GM12878 (cell line): ENCODE data around the gene ASPG. TPM values are rescaled to one million over a fixed set of nuclear protein-coding genes. Genes with fewer than 3 reads are reported as not detected.

ENCODE experiments used
- ATAC-seq: fragments of 200-7000 bp; cut with Tn5 transposase; 3 replicates; pipeline ENCODE4 v1.9.1; 2020; ENCODE audit warnings: mild to moderate bottlenecking, moderate library complexity
- BruUV-seq: library from RNA; stranded (reverse); fragments of 400-500 nt; replicated peaks from 2 replicates; lab custom pipeline; 2021; lab: Mats Ljungman, UMichigan
- CTCF ChIA-PET: fragments of 300-600 bp; sonication (Branson Sonifier 250); formaldehyde crosslinking; extraction: SDS; loops from one replicate; lab custom pipeline; 2021; ENCODE audit warnings: inconsistent platforms; lab: Yijun Ruan, JAX
- POLR2A ChIA-PET: fragments of 350-600 bp; formaldehyde crosslinking; extraction: SDS; loops from one replicate; lab custom pipeline; 2021; ENCODE audit warnings: inconsistent platforms; lab: Charles Lee
- RAD21 ChIA-PET: fragments of 300-600 bp; sonication (Branson Sonifier 250); formaldehyde crosslinking; loops from one replicate; lab custom pipeline; 2023; ENCODE audit warnings: antibody characterized with exemption; ENCODE audit not compliant: unreplicated experiment; lab: Charles Lee
- SMC1A ChIA-PET: fragments of 300-600 bp; sonication (Branson Sonifier 250); formaldehyde crosslinking; loops from one replicate; lab custom pipeline; 2023; ENCODE audit not compliant: unreplicated experiment, uncharacterized antibody; lab: Charles Lee
- DNase-seq: peaks from one replicate; pipeline ENCODE4 v3.0.0-alpha.2; 2011; ENCODE audit warnings: low read depth, low spot score
- FAIRE-seq: peaks from 3 replicates; lab custom pipeline; 2011; peaks lifted over from hg19 to GRCh38; lab: Jason Lieb, UNC
- H2AFZ ChIP-seq: 2 replicates; pipeline ENCODE4 v1.6.0; 2011; ENCODE audit warnings: low read depth, low read length, control low read depth; ENCODE audit not compliant: control insufficient read depth
- H3K27ac ChIP-seq: 2 replicates; pipeline ENCODE4 v1.5.1; 2011; ENCODE audit warnings: control low read depth; ENCODE audit not compliant: control insufficient read depth, insufficient read depth
- H3K27me3 ChIP-seq, 2 experiments: replicated peaks in 1 of 2; 2 replicates each; pipeline versions ENCODE4 v1.6.0 to v1.6.1; 2011; ENCODE audit warnings: low read length in 1 of 2; ENCODE audit not compliant: control insufficient read depth in 2 of 2, insufficient read depth in 2 of 2
- H3K36me3 ChIP-seq, 2 experiments: 2 replicates each; pipeline ENCODE4 v1.5.1; 2011; ENCODE audit warnings: low read length in 1 of 2; ENCODE audit not compliant: control insufficient read depth in 2 of 2, insufficient read depth in 2 of 2
- H3K4me1 ChIP-seq: 2 replicates; pipeline ENCODE4 v1.6.1; 2011; ENCODE audit warnings: mild to moderate bottlenecking, low read length, moderate library complexity, mixed read lengths; ENCODE audit not compliant: control insufficient read depth, insufficient read depth
- H3K4me2 ChIP-seq: 2 replicates; pipeline ENCODE4 v1.6.0; 2011; ENCODE audit warnings: control low read depth; ENCODE audit not compliant: control insufficient read depth, insufficient read depth
- H3K4me3 ChIP-seq: fragments of 200-600 bp; sonication (generic); 2 replicates; pipeline ENCODE4 v1.5.1; 2016
- H3K79me2 ChIP-seq: 2 replicates; pipeline ENCODE4 v1.6.0; 2011; ENCODE audit warnings: low read length; ENCODE audit not compliant: control insufficient read depth, insufficient read depth
- H3K9ac ChIP-seq: 2 replicates; pipeline ENCODE4 v1.8.0; 2011; ENCODE audit warnings: low read length, control low read depth, mixed read lengths; ENCODE audit not compliant: control insufficient read depth, insufficient read depth
- H3K9me3 ChIP-seq: replicated peaks from 3 replicates; pipeline ENCODE4 v1.5.1; 2011; ENCODE audit warnings: mild to moderate bottlenecking, low read length; ENCODE audit not compliant: control insufficient read depth, insufficient read depth
- H4K20me1 ChIP-seq: 2 replicates; pipeline ENCODE4 v1.6.0; 2011; ENCODE audit not compliant: control insufficient read depth, insufficient read depth
- CBX5 ChIP-seq: sonication (generic); IDR thresholded peaks from 2 replicates; pipeline ENCODE4 v1.6.1; 2016; ENCODE audit warnings: low read depth, moderate library complexity, mild to moderate bottlenecking, inconsistent platforms
- CEBPB ChIP-seq, 2 experiments: fragments of 150-350 bp in 1 of 2; IDR thresholded peaks; 2 replicates each; pipeline ENCODE4 v1.6.1; 2012 to 2014; ENCODE audit warnings: low read depth in 2 of 2, low read length in 2 of 2, borderline replicate concordance in 1 of 2, inconsistent platforms in 1 of 2
- CHD1 ChIP-seq: IDR thresholded peaks from 2 replicates; pipeline ENCODE4 v1.6.1; 2012; ENCODE audit warnings: low read depth, low read length, improper control_type of control experiment
- CREM ChIP-seq: IDR thresholded peaks from 2 replicates; pipeline ENCODE4 v1.6.1; 2014; ENCODE audit warnings: antibody characterized with exemption, low read depth
- ESRRA ChIP-seq: IDR thresholded peaks from 2 replicates; pipeline ENCODE4 v1.6.1; 2012; ENCODE audit warnings: mild to moderate bottlenecking, low read length, improper control_type of control experiment
- FOS ChIP-seq: IDR thresholded peaks from 3 replicates; pipeline ENCODE4 v1.6.1; 2011; ENCODE audit warnings: borderline replicate concordance; ENCODE audit not compliant: insufficient read length; ENCODE audit errors: extremely low read depth
- FOXK2 ChIP-seq: fragments of 450-650 bp; IDR thresholded peaks from 2 replicates; pipeline ENCODE4 v1.6.1; 2017; ENCODE audit warnings: mild to moderate bottlenecking, moderate library complexity
- MTA2 ChIP-seq: fragments of 450-650 bp; IDR thresholded peaks from 2 replicates; pipeline ENCODE4 v1.6.1; 2016; ENCODE audit warnings: low read depth, mild to moderate bottlenecking, moderate library complexity
- MTA3 ChIP-seq: IDR thresholded peaks from 2 replicates; pipeline ENCODE4 v1.6.1; 2012; ENCODE audit warnings: low read length, inconsistent platforms, borderline replicate concordance
- POLR2A ChIP-seq: IDR thresholded peaks from 2 replicates; pipeline ENCODE4 v1.6.1; 2011; ENCODE audit warnings: low read depth, mild to moderate bottlenecking, low read length
- RB1 ChIP-seq: fragments of 450-650 bp; formaldehyde crosslinking; IDR thresholded peaks from 2 replicates; pipeline ENCODE4 v1.6.1; 2017; ENCODE audit warnings: mild to moderate bottlenecking, borderline replicate concordance
- RELA ChIP-seq: fragments of 450-650 bp; IDR thresholded peaks from 2 replicates; pipeline ENCODE4 v1.8.0; 2014; ENCODE audit warnings: borderline replicate concordance; ENCODE audit not compliant: partially characterized antibody
- SIN3A ChIP-seq: IDR thresholded peaks from 2 replicates; pipeline ENCODE4 v1.6.1; 2012; ENCODE audit warnings: low read depth, low read length, improper control_type of control experiment
- SMAD1 ChIP-seq: fragments of 450-650 bp; IDR thresholded peaks from 2 replicates; pipeline ENCODE4 v1.6.1; 2018; ENCODE audit warnings: mild to moderate bottlenecking, low read depth; ENCODE audit not compliant: partially characterized antibody
- SP1 ChIP-seq: IDR thresholded peaks from one replicate; pipeline ENCODE4 v1.6.1; 2011; ENCODE audit warnings: low read depth, low read length
- TAF1 ChIP-seq: IDR thresholded peaks from 2 replicates; pipeline ENCODE4 v1.6.1; 2011; ENCODE audit warnings: mild to moderate bottlenecking, low read depth, low read length, borderline replicate concordance
- ZNF24 ChIP-seq: fragments of 450-650 bp; IDR thresholded peaks from 2 replicates; pipeline ENCODE4 v1.6.1; 2017; ENCODE audit warnings: antibody characterized with exemption, mild to moderate bottlenecking
- WGBS: methylation state at CpG from one replicate; pipeline ENCODE4 v1.1.6; 2016; ENCODE audit warnings: low lambda C conversion rate; ENCODE audit not compliant: insufficient replicate concordance, insufficient coverage; ENCODE audit errors: missing lambda C conversion rate; 5-methylcytosine and 5-hydroxymethylcytosine counted together
- in situ Hi-C: fragments of 300-500 bp; cut with MboI; formaldehyde crosslinking; loops from 9 replicates; pipeline ENCODE4 v1.14.3; 2018; ENCODE audit warnings: mixed read lengths
- intact Hi-C: fragments of 100-400 bp; cut with micrococcal nuclease; formaldehyde crosslinking; loops from one replicate; pipeline ENCODE4 v1.14.2; 2022; ENCODE audit not compliant: unreplicated experiment
- polyA plus RNA-seq, 11 experiments: library from polyadenylated mRNA; depleted of rRNA in 4 of 11; unstranded in 6 of 11; stranded (reverse) in 5 of 11; fragments of >200 nt; fragmentation: Nextera tagmentation in 4 of 11; fragmentation: Illumina TruSeq in 1 of 11; extraction: Ambion mirVana in 4 of 11; extraction: Trizol in 1 of 11; gene quantifications; 1 replicate in 1 of 11; 2 replicates in 10 of 11; pipeline versions ENCODE4 v1.2.1 to v1.2.3, GENCODE V29; 2011 to 2016; ENCODE audit warnings: inconsistent platforms in 2 of 11, missing spikeins in 2 of 11, low read depth in 1 of 11
- total RNA-seq, 4 experiments: library from RNA; depleted of rRNA in 3 of 4; stranded (reverse); fragments of >200 nt in 3 of 4; fragmentation: Illumina TruSeq in 1 of 4; extraction: Trizol in 1 of 4; gene quantifications; 2 replicates each; pipeline versions ENCODE4 v1.2.1 to v1.2.3, GENCODE V29; 2013 to 2021
- TF ChIP-seq, protein P1 (sequence below): IDR thresholded peaks from 2 replicates; pipeline ENCODE4 v1.6.1; 2012; ENCODE audit warnings: low read depth, low read length, improper control_type of control experiment
- TF ChIP-seq, protein P2 (sequence below): IDR thresholded peaks from 2 replicates; pipeline ENCODE4 v1.6.1; 2011; ENCODE audit warnings: borderline replicate concordance, low read depth, mild to moderate bottlenecking, moderate library complexity, low read length; ENCODE audit not compliant: insufficient read depth, poor library complexity, severe bottlenecking

ASPG gene
- total and polyA plus RNA-seq, 10 of the 15 experiments (the other 5 are each of a cell fraction or from before 2014, with no cell fraction given) = not detected

DNA sequence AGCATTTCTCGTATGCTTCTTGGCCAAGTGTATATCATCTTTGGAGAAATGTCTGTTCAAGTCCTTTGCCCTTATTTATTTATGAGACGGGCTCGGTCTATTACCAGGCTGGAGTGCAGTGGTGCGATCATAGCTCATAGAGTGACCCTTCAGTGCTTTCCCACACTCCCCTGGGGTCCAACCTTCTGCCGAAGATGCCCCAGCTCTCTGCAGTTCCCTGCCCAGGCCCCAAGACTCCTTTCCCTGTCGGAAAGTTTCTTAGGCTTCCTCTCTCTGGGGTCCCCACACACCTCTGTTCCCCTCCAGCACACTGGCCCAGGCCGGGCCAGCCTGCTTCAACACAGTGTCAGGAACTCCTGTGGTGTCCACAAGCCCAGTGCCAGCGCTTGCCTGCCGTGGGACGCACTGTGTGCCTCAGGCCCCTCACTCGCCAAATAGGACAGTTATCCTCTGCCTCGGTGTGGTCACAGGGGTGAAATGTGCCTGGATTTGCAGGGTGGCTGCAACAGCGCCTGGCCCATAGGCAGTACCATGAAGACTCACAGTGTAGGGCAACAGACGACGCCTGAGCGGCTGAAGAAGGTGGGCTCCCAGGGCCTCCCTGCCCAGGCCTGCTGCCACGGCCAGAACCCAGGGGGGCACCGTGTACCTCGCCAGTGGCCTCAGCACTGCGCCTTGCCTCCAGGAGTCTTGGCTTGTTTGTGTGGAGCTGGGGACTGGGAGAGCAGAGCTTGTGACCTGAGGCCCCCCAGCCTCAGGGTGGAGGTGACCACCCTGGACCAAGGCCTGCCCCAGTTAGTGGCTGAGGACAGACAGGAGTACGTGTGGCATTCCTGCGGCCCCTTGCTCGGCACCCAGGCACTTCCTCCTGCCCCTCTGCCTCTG lies 4.9 kb upstream of the ASPG start (continued):
- TF ChIP-seq SP1 (no peak), CREM (no peak), CEBPB (IDR thresholded peaks at IDR 0.05; ENCODE audit: borderline replicate concordance in 1 of 2, low read depth in 2 of 2, low read length in 2 of 2) (no peak), MTA2 (no peak)

DNA sequence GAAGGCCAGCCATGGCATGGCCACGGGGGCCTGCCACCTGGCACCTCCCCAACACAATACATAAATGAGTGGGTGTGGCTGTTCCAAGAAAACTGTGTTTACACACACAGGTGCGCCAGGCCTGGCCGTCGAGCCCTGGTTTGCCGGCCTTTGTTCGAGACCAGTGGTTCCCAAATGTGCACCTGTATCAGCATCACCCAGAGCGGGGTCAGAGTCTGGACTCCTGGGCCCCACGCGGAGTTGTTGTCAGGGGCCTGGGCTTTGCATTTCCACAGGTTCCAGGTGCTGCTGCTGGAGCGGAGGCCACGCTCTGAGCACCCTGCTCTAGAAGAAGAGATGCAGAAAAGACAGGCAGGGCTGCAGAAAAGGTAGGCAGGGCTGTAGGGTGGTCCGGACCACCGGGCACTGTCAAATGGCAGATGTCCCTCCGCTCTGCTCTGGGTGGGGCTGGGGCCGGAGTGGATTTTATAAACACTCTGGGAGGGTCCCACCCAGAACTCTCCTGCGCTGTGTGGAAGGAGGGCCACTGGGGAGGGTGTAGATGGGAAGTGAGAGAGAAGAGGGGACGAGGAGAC lies 4.2 kb upstream of the ASPG start:
- ChIA-PET SMC1A (no interaction called here), CTCF (no interaction called here), RAD21 (no interaction called here), POLR2A (no interaction called here)
- Histone ChIP-seq H3K79me2 (no peaks in the 10 kb centered on the region), H4K20me1 (no peaks in the 10 kb centered on the region), H2AFZ (no peak overlapping the region), H3K27me3 (no peaks in the 10 kb centered on the region), H3K9me3 (no peaks in the 10 kb centered on the region), H3K4me3 (no peak overlapping the region), H3K4me1 (no peaks in the 10 kb centered on the region; the same call in 1 of the 2 replicates), H3K4me2 (no peak overlapping the region), H3K27ac (no peak overlapping the region), H3K9ac (no peak overlapping the region), H3K36me3 (no peaks in the 10 kb centered on the region)
- TF ChIP-seq, protein P1, sequence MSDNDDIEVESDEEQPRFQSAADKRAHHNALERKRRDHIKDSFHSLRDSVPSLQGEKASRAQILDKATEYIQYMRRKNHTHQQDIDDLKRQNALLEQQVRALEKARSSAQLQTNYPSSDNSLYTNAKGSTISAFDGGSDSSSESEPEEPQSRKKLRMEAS = no peak
- no peak for TF ChIP-seq RELA
- TF ChIP-seq RB1 = no peak
- no peak for TF ChIP-seq FOS
- no peak for TF ChIP-seq FOXK2
- TF ChIP-seq, protein P2, sequence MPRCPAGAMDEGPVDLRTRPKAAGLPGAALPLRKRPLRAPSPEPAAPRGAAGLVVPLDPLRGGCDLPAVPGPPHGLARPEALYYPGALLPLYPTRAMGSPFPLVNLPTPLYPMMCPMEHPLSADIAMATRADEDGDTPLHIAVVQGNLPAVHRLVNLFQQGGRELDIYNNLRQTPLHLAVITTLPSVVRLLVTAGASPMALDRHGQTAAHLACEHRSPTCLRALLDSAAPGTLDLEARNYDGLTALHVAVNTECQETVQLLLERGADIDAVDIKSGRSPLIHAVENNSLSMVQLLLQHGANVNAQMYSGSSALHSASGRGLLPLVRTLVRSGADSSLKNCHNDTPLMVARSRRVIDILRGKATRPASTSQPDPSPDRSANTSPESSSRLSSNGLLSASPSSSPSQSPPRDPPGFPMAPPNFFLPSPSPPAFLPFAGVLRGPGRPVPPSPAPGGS = no peak
- TF ChIP-seq SMAD1 = no peak
- no peak for TF ChIP-seq POLR2A
- TF ChIP-seq MTA3 = no peak
- no peak for TF ChIP-seq TAF1
- TF ChIP-seq CBX5 = no peak
- TF ChIP-seq CREM = no peak
- no peak for TF ChIP-seq ESRRA
- no peak for TF ChIP-seq ZNF24
- TF ChIP-seq CHD1 = no peak
- TF ChIP-seq SIN3A = no peak
- 49% methylated on average over 17 of the region's 17 CpGs for WGBS
- DNase-seq = no peak
- ATAC-seq = no peak
- FAIRE-seq = no peak
- no TSS peak for BruUV-seq
- in situ Hi-C loops (no loop called here), intact Hi-C loops (no loop called here)
